Measurements from ENCODE around the gene GASK1A. TPM values are rescaled to one million over a fixed set of nuclear protein-coding genes. Genes with fewer than 3 reads are reported as not detected.

GASK1A gene
- total RNA-seq, 1 donor from 2014 or later, result 2.1 TPM

DNA sequence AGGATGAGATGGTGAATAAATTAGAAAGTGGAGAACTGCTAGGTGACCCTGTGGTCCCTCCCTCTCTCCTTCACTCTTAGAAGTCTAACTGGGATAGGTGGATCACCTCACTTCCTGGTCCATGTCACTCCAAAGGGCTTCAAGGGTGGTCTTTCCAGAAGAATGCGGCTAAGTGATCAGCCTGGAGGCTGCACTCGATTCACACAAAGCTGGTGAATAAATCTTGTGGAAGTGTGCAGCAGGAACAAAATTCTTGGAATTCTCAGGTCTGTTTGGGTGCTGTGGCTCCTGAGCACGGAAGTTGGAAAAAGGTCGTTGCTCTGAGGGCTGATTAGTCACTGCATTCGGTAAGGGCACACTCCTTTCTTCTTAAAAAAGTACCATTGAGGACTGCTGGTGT lies 46.3 kb downstream of the GASK1A start:
- H3K36me3 Mint-ChIP-seq (ENCODE audit: low read depth), result no peaks in the 10 kb centered on the region
- H3K9me3 Mint-ChIP-seq, result no peaks in the 10 kb centered on the region
- no peaks in the 10 kb centered on the region for H3K4me1 Mint-ChIP-seq
- H3K27me3 Mint-ChIP-seq (ENCODE audit: low read depth), result peaks cover 2% of the 10 kb centered on the region
- TF ChIP-seq, protein P1, sequence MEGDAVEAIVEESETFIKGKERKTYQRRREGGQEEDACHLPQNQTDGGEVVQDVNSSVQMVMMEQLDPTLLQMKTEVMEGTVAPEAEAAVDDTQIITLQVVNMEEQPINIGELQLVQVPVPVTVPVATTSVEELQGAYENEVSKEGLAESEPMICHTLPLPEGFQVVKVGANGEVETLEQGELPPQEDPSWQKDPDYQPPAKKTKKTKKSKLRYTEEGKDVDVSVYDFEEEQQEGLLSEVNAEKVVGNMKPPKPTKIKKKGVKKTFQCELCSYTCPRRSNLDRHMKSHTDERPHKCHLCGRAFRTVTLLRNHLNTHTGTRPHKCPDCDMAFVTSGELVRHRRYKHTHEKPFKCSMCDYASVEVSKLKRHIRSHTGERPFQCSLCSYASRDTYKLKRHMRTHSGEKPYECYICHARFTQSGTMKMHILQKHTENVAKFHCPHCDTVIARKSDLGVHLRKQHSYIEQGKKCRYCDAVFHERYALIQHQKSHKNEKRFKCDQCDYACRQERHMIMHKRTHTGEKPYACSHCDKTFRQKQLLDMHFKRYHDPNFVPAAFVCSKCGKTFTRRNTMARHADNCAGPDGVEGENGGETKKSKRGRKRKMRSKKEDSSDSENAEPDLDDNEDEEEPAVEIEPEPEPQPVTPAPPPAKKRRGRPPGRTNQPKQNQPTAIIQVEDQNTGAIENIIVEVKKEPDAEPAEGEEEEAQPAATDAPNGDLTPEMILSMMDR (conservative IDR thresholded peaks at IDR 0.05), result no peak
- H3K27ac Mint-ChIP-seq (ENCODE audit: unreplicated experiment), result no peak overlapping the region
- no peak overlapping the region for H3K4me3 Mint-ChIP-seq
- DNase-seq (ENCODE audit: low read depth, low spot score), result no peak

DNA sequence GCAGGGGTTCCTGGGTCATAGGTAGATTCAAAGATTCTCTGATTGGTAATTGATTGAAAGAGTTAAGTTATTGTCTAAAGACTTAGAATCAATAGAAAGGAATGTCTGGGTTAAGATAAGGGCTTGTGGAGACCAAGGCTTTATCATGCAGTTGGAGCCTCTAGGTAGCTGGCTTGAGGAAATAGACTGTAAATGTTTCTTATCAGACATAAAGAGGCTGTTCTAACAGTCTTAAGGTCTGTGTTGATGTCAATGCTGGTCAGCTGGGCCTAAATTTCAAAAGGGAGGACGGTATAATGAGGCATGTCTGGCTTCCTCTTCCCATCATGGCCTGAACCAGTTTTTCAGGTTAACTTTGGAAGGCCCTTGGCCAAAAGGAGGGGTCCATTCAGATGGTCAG lies 48.9 kb downstream of the GASK1A start:
- Mint-ChIP-seq H3K36me3 (ENCODE audit: low read depth) (no peaks in the 10 kb centered on the region), H3K9me3 (no peaks in the 10 kb centered on the region), H3K27me3 (ENCODE audit: low read depth) (peaks cover 2% of the 10 kb centered on the region), H3K4me1 (no peaks in the 10 kb centered on the region), H3K4me3 (no peak overlapping the region), H3K27ac (ENCODE audit: unreplicated experiment) (no peak overlapping the region)
- TF ChIP-seq, protein P1 (conservative IDR thresholded peaks at IDR 0.05), result no peak
- DNase-seq (ENCODE audit: low read depth, low spot score), result no peak

DNA sequence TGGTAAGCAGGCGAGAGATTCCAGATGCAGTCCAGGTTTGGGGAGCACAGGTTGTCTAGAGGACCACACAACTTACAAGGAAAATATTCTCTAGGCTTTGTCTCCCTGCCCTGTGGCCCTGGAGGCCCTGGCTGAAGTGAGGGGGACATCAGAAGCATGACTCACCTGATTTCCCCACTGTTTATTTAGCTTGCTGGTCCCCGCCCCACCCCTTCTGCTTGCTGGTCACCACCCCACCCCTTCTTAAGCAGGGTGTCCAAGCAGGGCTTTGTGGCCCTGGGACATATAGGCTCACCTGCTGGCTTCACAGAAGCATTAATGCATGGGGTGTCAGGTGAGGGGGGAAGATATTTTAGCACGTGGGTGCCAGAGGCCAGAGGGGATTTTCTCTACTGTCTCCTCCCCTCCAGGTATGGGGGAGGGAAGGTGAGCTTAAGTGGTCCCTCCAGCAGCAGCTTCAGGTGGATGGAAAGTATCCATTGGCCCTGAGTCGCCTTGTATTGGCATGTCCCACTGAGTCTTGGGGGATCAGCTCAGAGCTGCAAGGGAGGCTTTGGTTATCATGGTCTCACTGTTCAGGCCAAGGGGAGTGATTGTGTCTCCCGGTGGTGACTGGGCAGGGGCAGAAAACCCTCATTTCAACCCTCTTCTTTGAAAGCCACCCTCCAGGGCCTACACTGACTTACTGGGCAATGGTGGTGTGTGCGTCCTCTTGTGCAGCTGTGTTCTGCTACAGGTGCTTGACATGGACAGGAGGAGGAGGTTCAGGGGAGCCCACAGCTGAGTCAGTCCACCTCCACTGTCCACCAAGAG lies 49.8 kb downstream of the GASK1A start:
- Mint-ChIP-seq H3K36me3 (ENCODE audit: low read depth) (no peaks in the 10 kb centered on the region), H3K27me3 (ENCODE audit: low read depth) (peaks cover 2% of the 10 kb centered on the region), H3K4me3 (no peak overlapping the region), H3K9me3 (no peaks in the 10 kb centered on the region), H3K4me1 (no peaks in the 10 kb centered on the region), H3K27ac (ENCODE audit: unreplicated experiment) (no peak overlapping the region)
- DNase-seq (ENCODE audit: low read depth, low spot score), result no peak
- TF ChIP-seq, protein P1 (conservative IDR thresholded peaks at IDR 0.05), result no peak

DNA sequence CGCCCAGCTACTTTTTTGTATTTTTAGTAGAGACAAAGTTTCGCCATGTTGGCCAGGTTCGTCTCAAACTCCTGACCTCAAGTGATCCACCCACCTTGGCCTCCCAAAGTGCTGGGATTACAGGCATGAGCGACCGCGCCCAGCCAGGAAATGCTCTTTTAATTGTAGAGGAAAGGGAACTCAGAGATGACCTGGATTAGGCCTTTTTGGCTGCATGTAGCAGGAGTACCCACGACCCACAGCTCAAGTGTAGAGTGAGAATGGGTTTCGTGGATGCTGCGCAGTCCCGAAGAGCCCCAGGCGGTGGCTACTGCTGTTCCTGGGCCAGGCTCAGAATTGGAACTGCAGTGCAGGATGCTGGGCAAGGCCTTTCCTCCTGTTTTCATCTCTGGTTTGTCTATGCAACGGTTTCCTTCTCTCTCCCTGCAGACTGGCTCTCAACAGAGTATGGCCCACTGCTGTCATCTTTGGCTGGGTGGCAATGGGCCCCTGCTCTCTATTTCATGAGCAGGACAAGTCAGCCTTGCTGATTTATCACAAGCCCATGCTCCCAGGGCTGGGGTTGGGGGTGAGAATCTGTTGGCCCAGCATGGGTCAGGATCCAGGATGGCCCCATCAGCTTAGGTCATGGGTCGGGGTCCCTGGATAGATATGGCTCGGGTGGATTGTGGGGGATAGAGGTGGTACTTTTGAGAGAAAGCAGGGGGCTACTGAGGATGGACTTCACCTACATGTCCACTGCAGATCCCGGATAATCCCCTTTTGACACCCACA lies 51.2 kb downstream of the GASK1A start:
- Mint-ChIP-seq H3K4me3 (no peak overlapping the region), H3K36me3 (ENCODE audit: low read depth) (no peaks in the 10 kb centered on the region), H3K27ac (ENCODE audit: unreplicated experiment) (no peak overlapping the region), H3K27me3 (ENCODE audit: low read depth) (no peaks in the 10 kb centered on the region), H3K9me3 (no peaks in the 10 kb centered on the region), H3K4me1 (peaks cover under 1% of the 10 kb centered on the region)
- TF ChIP-seq, protein P1 (conservative IDR thresholded peaks at IDR 0.05), result no peak
- DNase-seq (ENCODE audit: low read depth, low spot score), result no peak

DNA sequence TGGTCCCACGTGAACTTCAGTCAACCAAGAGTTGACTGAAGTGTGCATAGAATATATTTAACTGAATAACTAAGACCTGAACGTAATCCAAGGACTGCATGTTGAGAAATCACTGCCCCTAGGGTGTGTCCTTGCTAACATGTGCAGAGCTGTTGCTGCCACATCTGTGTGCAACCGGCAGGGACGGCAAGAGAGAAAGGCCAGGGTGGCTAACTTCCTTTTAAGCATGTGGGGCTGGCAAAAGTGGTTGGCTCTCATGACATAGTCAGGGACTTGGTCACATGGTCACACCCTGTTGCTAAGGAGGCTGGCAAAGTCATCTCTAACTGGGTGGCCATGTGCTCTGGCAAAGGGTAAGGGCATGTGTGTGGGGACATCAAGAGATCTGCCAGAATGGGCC lies 52.4 kb downstream of the GASK1A start:
- no peaks in the 10 kb centered on the region for H3K36me3 Mint-ChIP-seq (ENCODE audit: low read depth)
- no peak overlapping the region for H3K4me3 Mint-ChIP-seq
- TF ChIP-seq, protein P1 (conservative IDR thresholded peaks at IDR 0.05), result no peak
- H3K9me3 Mint-ChIP-seq, result no peaks in the 10 kb centered on the region
- no peak overlapping the region for H3K27ac Mint-ChIP-seq (ENCODE audit: unreplicated experiment)
- peaks cover 5% of the 10 kb centered on the region for H3K4me1 Mint-ChIP-seq
- H3K27me3 Mint-ChIP-seq (ENCODE audit: low read depth), result no peaks in the 10 kb centered on the region
- DNase-seq (ENCODE audit: low read depth, low spot score), result no peak

Data from neural crest cell (in vitro differentiated cells).